GM12801 (cell line): ENCODE results near the gene UBAC2.

Experiments
- CTCF ChIP-seq: IDR thresholded peaks from one replicate; pipeline ENCODE4 v1.5.1; 2011; ENCODE audit warnings: control low read depth; ENCODE audit not compliant: insufficient read length; ENCODE audit errors: extremely low read depth

Gene UBAC2

GRCh38 chr13:99370481-99371275, 170.0 kb downstream of the UBAC2 start:
- no peak for TF ChIP-seq CTCF

GRCh38 chr13:99371956-99372355, 171.3 kb downstream of the UBAC2 start:
- no peak for TF ChIP-seq CTCF

GRCh38 chr13:99373436-99373835, 172.8 kb downstream of the UBAC2 start:
- no peak for TF ChIP-seq CTCF

- TF ChIP-seq CTCF = no peak
Observed at GRCh38 chr13:99374169-99374991, 173.7 kb downstream of the UBAC2 start.

- TF ChIP-seq CTCF = no peak
Observed at GRCh38 chr13:99374994-99375737, 174.5 kb downstream of the UBAC2 start.

- TF ChIP-seq CTCF = no peak
Observed at GRCh38 chr13:99375738-99376080, 175.1 kb downstream of the UBAC2 start.

GRCh38 chr13:99376132-99376531, 175.5 kb downstream of the UBAC2 start:
- no peak for TF ChIP-seq CTCF
